Measurements from ENCODE around the gene MCUR1. TPM values are rescaled to one million over a fixed set of nuclear protein-coding genes. Genes with fewer than 3 reads are reported as not detected.
A peak's percentile ranks its signal among the peaks of the same experiment; 100 is the strongest.

The MCUR1 gene
- polyA plus RNA-seq, 2 donors = 10.4 to 40.0 TPM

GRCh38 chr6:13767121-13767808, 47.1 kb downstream of the MCUR1 start:
- no peak overlapping the region for H3K27ac ChIP-seq (ENCODE audit: low read depth in 2 of 2, low read length in 1 of 2)
- no peaks in the 10 kb centered on the region for H3K36me3 ChIP-seq (ENCODE audit: control insufficient read depth in 2 of 2, insufficient read depth in 2 of 2, low read length in 1 of 2)
- 29 to 36% methylated on average over 19 of the region's 19 CpGs for WGBS, 2 donors
- no peak overlapping the region for H3K4me3 ChIP-seq (ENCODE audit: low read depth in 1 of 2, low read length in 2 of 2)
- no peaks in the 10 kb centered on the region for H3K27me3 ChIP-seq (ENCODE audit: control insufficient read depth in 1 of 2, insufficient read depth in 2 of 2, low read length in 2 of 2)
- H3K9me3 ChIP-seq (ENCODE audit: control insufficient read depth in 2 of 2, insufficient read depth in 1 of 2, low read depth in 1 of 2, low read length in 1 of 2) = no peaks in the 10 kb centered on the region
- H3K4me1 ChIP-seq (ENCODE audit: control insufficient read depth in 2 of 2, insufficient read depth in 2 of 2, low read length in 1 of 2) = peaks cover 0 to 2% of the 10 kb centered on the region in 2 donors

GRCh38 chr6:13766201-13766634, 48.1 kb downstream of the MCUR1 start:
- WGBS, 2 donors = 63 to 69% methylated on average over 5 of the region's 5 CpGs
- H3K27ac ChIP-seq (ENCODE audit: low read depth in 2 of 2, low read length in 1 of 2) = peak overlapping the region in 1 of 2 donors; percentile 3

GRCh38 chr6:13765570-13765969, 48.8 kb downstream of the MCUR1 start:
- no peaks in the 10 kb centered on the region for H3K27me3 ChIP-seq (ENCODE audit: control insufficient read depth in 1 of 2, insufficient read depth in 2 of 2, low read length in 2 of 2)
- no peaks in the 10 kb centered on the region for H3K9me3 ChIP-seq (ENCODE audit: control insufficient read depth in 2 of 2, insufficient read depth in 1 of 2, low read depth in 1 of 2, low read length in 1 of 2)
- no peaks in the 10 kb centered on the region for H3K36me3 ChIP-seq (ENCODE audit: control insufficient read depth in 2 of 2, insufficient read depth in 2 of 2, low read length in 1 of 2)
- peaks cover 0 to 6% of the 10 kb centered on the region in 2 donors for H3K4me1 ChIP-seq (ENCODE audit: control insufficient read depth in 2 of 2, insufficient read depth in 2 of 2, low read length in 1 of 2)
- 55 to 74% methylated on average over 8 of the region's 8 CpGs for WGBS, 2 donors
- no peak overlapping the region for H3K4me3 ChIP-seq (ENCODE audit: low read depth in 1 of 2, low read length in 2 of 2)
- no peak overlapping the region for H3K27ac ChIP-seq (ENCODE audit: low read depth in 2 of 2, low read length in 1 of 2)

More at GRCh38 chr6:13766201-13766634, 48.1 kb downstream of the MCUR1 start:
- Histone ChIP-seq H3K4me1 (ENCODE audit: control insufficient read depth in 2 of 2, insufficient read depth in 2 of 2, low read length in 1 of 2) (peaks cover 0 to 6% of the 10 kb centered on the region in 2 donors), H3K4me3 (ENCODE audit: low read depth in 1 of 2, low read length in 2 of 2) (no peak overlapping the region), H3K36me3 (ENCODE audit: control insufficient read depth in 2 of 2, insufficient read depth in 2 of 2, low read length in 1 of 2) (no peaks in the 10 kb centered on the region), H3K9me3 (ENCODE audit: control insufficient read depth in 2 of 2, insufficient read depth in 1 of 2, low read depth in 1 of 2, low read length in 1 of 2) (no peaks in the 10 kb centered on the region), H3K27me3 (ENCODE audit: control insufficient read depth in 1 of 2, insufficient read depth in 2 of 2, low read length in 2 of 2) (no peaks in the 10 kb centered on the region)

- no peaks in the 10 kb centered on the region for H3K36me3 ChIP-seq (ENCODE audit: control insufficient read depth in 2 of 2, insufficient read depth in 2 of 2, low read length in 1 of 2)
- H3K9me3 ChIP-seq (ENCODE audit: control insufficient read depth in 2 of 2, insufficient read depth in 1 of 2, low read depth in 1 of 2, low read length in 1 of 2) = no peaks in the 10 kb centered on the region
- peaks cover 0 to 10% of the 10 kb centered on the region in 2 donors for H3K4me1 ChIP-seq (ENCODE audit: control insufficient read depth in 2 of 2, insufficient read depth in 2 of 2, low read length in 1 of 2)
- WGBS, 2 donors = 88 to 90% methylated on average over 9 of the region's 9 CpGs
- no peaks in the 10 kb centered on the region for H3K27me3 ChIP-seq (ENCODE audit: control insufficient read depth in 1 of 2, insufficient read depth in 2 of 2, low read length in 2 of 2)
- no peak overlapping the region for H3K4me3 ChIP-seq (ENCODE audit: low read depth in 1 of 2, low read length in 2 of 2)
- H3K27ac ChIP-seq (ENCODE audit: low read depth in 2 of 2, low read length in 1 of 2) = no peak overlapping the region
Observed at GRCh38 chr6:13764996-13765395, 49.4 kb downstream of the MCUR1 start.

- Histone ChIP-seq H3K9me3 (ENCODE audit: control insufficient read depth in 2 of 2, insufficient read depth in 1 of 2, low read depth in 1 of 2, low read length in 1 of 2) (no peaks in the 10 kb centered on the region), H3K27me3 (ENCODE audit: control insufficient read depth in 1 of 2, insufficient read depth in 2 of 2, low read length in 2 of 2) (no peaks in the 10 kb centered on the region), H3K36me3 (ENCODE audit: control insufficient read depth in 2 of 2, insufficient read depth in 2 of 2, low read length in 1 of 2) (no peaks in the 10 kb centered on the region), H3K4me1 (ENCODE audit: control insufficient read depth in 2 of 2, insufficient read depth in 2 of 2, low read length in 1 of 2) (peaks cover 0 to 20% of the 10 kb centered on the region in 2 donors), H3K4me3 (ENCODE audit: low read depth in 1 of 2, low read length in 2 of 2) (no peak overlapping the region), H3K27ac (ENCODE audit: low read depth in 2 of 2, low read length in 1 of 2) (no peak overlapping the region)
- 68 to 77% methylated on average over 5 of the region's 5 CpGs for WGBS, 2 donors
Observed at GRCh38 chr6:13763740-13764381, 50.5 kb downstream of the MCUR1 start.

- no peaks in the 10 kb centered on the region for H3K36me3 ChIP-seq (ENCODE audit: control insufficient read depth in 2 of 2, insufficient read depth in 2 of 2, low read length in 1 of 2)
- no peak overlapping the region for H3K4me3 ChIP-seq (ENCODE audit: low read depth in 1 of 2, low read length in 2 of 2)
- peaks cover 0 to 21% of the 10 kb centered on the region in 2 donors for H3K4me1 ChIP-seq (ENCODE audit: control insufficient read depth in 2 of 2, insufficient read depth in 2 of 2, low read length in 1 of 2)
- no peaks in the 10 kb centered on the region for H3K27me3 ChIP-seq (ENCODE audit: control insufficient read depth in 1 of 2, insufficient read depth in 2 of 2, low read length in 2 of 2)
- H3K27ac ChIP-seq (ENCODE audit: low read depth in 2 of 2, low read length in 1 of 2) = peak overlapping the region; percentile 84 to 92
- 23 to 36% methylated on average over 6 of the region's 6 CpGs for WGBS, 2 donors
- no peaks in the 10 kb centered on the region for H3K9me3 ChIP-seq (ENCODE audit: control insufficient read depth in 2 of 2, insufficient read depth in 1 of 2, low read depth in 1 of 2, low read length in 1 of 2)
Observed at GRCh38 chr6:13762611-13763441, 51.5 kb downstream of the MCUR1 start.

- Histone ChIP-seq H3K27ac (ENCODE audit: low read depth in 2 of 2, low read length in 1 of 2) (peak overlapping the region; percentile 95 to 96), H3K4me3 (ENCODE audit: low read depth in 1 of 2, low read length in 2 of 2) (peak overlapping the region in 1 of 2 donors; percentile 5), H3K27me3 (ENCODE audit: control insufficient read depth in 1 of 2, insufficient read depth in 2 of 2, low read length in 2 of 2) (no peaks in the 10 kb centered on the region), H3K9me3 (ENCODE audit: control insufficient read depth in 2 of 2, insufficient read depth in 1 of 2, low read depth in 1 of 2, low read length in 1 of 2) (no peaks in the 10 kb centered on the region), H3K36me3 (ENCODE audit: control insufficient read depth in 2 of 2, insufficient read depth in 2 of 2, low read length in 1 of 2) (no peaks in the 10 kb centered on the region), H3K4me1 (ENCODE audit: control insufficient read depth in 2 of 2, insufficient read depth in 2 of 2, low read length in 1 of 2) (peaks cover 0 to 21% of the 10 kb centered on the region in 2 donors)
- WGBS, 2 donors = 38 to 53% methylated on average over 6 of the region's 6 CpGs
Observed at GRCh38 chr6:13761361-13762036, 52.9 kb downstream of the MCUR1 start.

GRCh38 chr6:13760307-13761304, 53.8 kb downstream of the MCUR1 start:
- Histone ChIP-seq H3K4me3 (ENCODE audit: low read depth in 1 of 2, low read length in 2 of 2) (peak overlapping the region in 1 of 2 donors; percentile 5), H3K27ac (ENCODE audit: low read depth in 2 of 2, low read length in 1 of 2) (peak overlapping the region; percentile 95 to 96), H3K27me3 (ENCODE audit: control insufficient read depth in 1 of 2, insufficient read depth in 2 of 2, low read length in 2 of 2) (no peaks in the 10 kb centered on the region), H3K36me3 (ENCODE audit: control insufficient read depth in 2 of 2, insufficient read depth in 2 of 2, low read length in 1 of 2) (no peaks in the 10 kb centered on the region), H3K9me3 (ENCODE audit: control insufficient read depth in 2 of 2, insufficient read depth in 1 of 2, low read depth in 1 of 2, low read length in 1 of 2) (no peaks in the 10 kb centered on the region), H3K4me1 (ENCODE audit: control insufficient read depth in 2 of 2, insufficient read depth in 2 of 2, low read length in 1 of 2) (peaks cover 0 to 19% of the 10 kb centered on the region in 2 donors)
- 36 to 48% methylated on average over 11 of the region's 11 CpGs for WGBS, 2 donors

Data from esophagus (tissue), 2 donors.